IPS DF 4.7 (cell line): ENCODE data around the gene GNAZ.

Experiments used
- DNase-seq: peaks from one replicate; pipeline ENCODE4 v3.0.0-alpha.2; 2013; ENCODE audit warnings: low spot score; ENCODE audit errors: extremely low read depth

The GNAZ gene

GRCh38 chr22:23105919-23106318 lies 35.6 kb downstream of the GNAZ start:
- DNase-seq, result no peak

GRCh38 chr22:23106344-23106743 lies 36.0 kb downstream of the GNAZ start:
- DNase-seq, result no peak

- no peak for DNase-seq
Measured at GRCh38 chr22:23106906-23107367, 36.6 kb downstream of the GNAZ start.

- no peak for DNase-seq
Measured at GRCh38 chr22:23107487-23108248, 37.3 kb downstream of the GNAZ start.

- DNase-seq, result no peak
Measured at GRCh38 chr22:23108249-23109078, 38.1 kb downstream of the GNAZ start.

GRCh38 chr22:23109079-23109347 lies 38.7 kb downstream of the GNAZ start:
- DNase-seq, result no peak

- DNase-seq, result no peak
Measured at GRCh38 chr22:23109441-23109978, 39.2 kb downstream of the GNAZ start.

- DNase-seq, result no peak
Measured at GRCh38 chr22:23110190-23110921, 40.0 kb downstream of the GNAZ start.

GRCh38 chr22:23110922-23111527 lies 40.7 kb downstream of the GNAZ start:
- no peak for DNase-seq

- DNase-seq, result no peak
Measured at GRCh38 chr22:23112472-23113012, 42.2 kb downstream of the GNAZ start.

- no peak for DNase-seq
Measured at GRCh38 chr22:23113067-23113846, 42.9 kb downstream of the GNAZ start.

- DNase-seq, result no peak
Measured at GRCh38 chr22:23113847-23114720, 43.8 kb downstream of the GNAZ start.

GRCh38 chr22:23114721-23115020 lies 44.4 kb downstream of the GNAZ start:
- DNase-seq, result no peak

- no peak for DNase-seq
Measured at GRCh38 chr22:23115369-23115768, 45.0 kb downstream of the GNAZ start.

GRCh38 chr22:23115825-23116494 lies 45.6 kb downstream of the GNAZ start:
- DNase-seq, result no peak

GRCh38 chr22:23116506-23117263 lies 46.4 kb downstream of the GNAZ start:
- DNase-seq, result no peak

GRCh38 chr22:23117275-23117674 lies 47.0 kb downstream of the GNAZ start:
- DNase-seq, result no peak
